ENCODE data around the gene GAREM1. TPM values are rescaled to one million over a fixed set of nuclear protein-coding genes. Genes with fewer than 3 reads are reported as not detected.
A peak's percentile ranks its signal among the peaks of the same experiment; 100 is the strongest.

Gene GAREM1
- total RNA-seq, 1 donor from 2014 or later = 9.0 TPM

DNA sequence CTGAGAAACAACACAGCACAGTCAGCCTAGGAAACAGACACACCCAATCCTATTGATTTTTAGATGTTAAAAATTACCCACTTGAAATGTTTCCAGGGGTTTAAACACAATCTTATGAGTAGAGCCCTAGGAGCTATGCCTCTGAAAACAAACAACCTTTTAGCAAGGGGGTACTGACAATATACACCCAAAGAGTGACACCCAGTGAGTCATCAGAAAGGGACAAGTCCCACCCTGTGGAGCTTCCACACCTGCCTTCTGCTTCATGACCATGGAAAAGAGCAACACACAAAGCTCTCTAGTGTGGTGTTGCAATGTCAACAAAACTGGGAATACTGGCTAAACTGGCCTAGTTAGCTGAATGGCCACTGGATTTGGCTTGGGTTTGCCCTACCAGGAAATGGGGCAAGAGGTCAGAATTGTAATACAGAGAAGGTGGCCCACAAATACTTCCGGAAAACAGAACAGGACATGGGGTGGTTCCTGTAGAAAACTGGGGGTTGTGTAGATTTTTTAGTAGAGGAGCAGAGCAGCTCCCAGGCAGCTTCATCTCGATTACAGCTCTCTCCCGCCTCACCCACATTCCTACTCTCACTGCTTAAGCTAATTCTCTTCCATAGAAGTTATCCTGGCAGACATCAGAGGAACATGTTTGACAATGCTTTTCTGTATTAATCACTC, 98.2 kb downstream of the GAREM1 start:
- FAIRE-seq = no peak
- no peak overlapping the region for H3K4me3 ChIP-seq (ENCODE audit: insufficient read depth, low read depth, low read length)
- no peak for TF ChIP-seq EZH2 (IDR thresholded peaks at IDR 0.05; ENCODE audit: insufficient read depth, low read length)
- TF ChIP-seq, protein P1, sequence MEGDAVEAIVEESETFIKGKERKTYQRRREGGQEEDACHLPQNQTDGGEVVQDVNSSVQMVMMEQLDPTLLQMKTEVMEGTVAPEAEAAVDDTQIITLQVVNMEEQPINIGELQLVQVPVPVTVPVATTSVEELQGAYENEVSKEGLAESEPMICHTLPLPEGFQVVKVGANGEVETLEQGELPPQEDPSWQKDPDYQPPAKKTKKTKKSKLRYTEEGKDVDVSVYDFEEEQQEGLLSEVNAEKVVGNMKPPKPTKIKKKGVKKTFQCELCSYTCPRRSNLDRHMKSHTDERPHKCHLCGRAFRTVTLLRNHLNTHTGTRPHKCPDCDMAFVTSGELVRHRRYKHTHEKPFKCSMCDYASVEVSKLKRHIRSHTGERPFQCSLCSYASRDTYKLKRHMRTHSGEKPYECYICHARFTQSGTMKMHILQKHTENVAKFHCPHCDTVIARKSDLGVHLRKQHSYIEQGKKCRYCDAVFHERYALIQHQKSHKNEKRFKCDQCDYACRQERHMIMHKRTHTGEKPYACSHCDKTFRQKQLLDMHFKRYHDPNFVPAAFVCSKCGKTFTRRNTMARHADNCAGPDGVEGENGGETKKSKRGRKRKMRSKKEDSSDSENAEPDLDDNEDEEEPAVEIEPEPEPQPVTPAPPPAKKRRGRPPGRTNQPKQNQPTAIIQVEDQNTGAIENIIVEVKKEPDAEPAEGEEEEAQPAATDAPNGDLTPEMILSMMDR (IDR thresholded peaks at IDR 0.05; ENCODE audit: insufficient read depth, low read depth, low read length) = no peak

GRCh38 chr18:32372047-32372380, 98.7 kb downstream of the GAREM1 start:
- H2AFZ ChIP-seq (ENCODE audit: low read depth, low read length) = no peak overlapping the region
- no peak for TF ChIP-seq EZH2 (IDR thresholded peaks at IDR 0.05; ENCODE audit: insufficient read depth, low read length)
- TF ChIP-seq, protein P1 (IDR thresholded peaks at IDR 0.05; ENCODE audit: insufficient read depth, low read depth, low read length) = no peak
- no peaks in the 10 kb centered on the region for H4K20me1 ChIP-seq (ENCODE audit: insufficient read depth, low read length)
- H3K27me3 ChIP-seq (ENCODE audit: insufficient read depth, low read length) = no peaks in the 10 kb centered on the region
- Mint-ChIP-seq H3K27ac (ENCODE audit: unreplicated experiment) (no peak overlapping the region), H3K4me1 (ENCODE audit: low read depth, unreplicated experiment) (peaks cover 20% of the 10 kb centered on the region), H3K9me3 (ENCODE audit: unreplicated experiment) (no peaks in the 10 kb centered on the region), H3K36me3 (ENCODE audit: low read depth, unreplicated experiment) (no peaks in the 10 kb centered on the region), H3K4me3 (ENCODE audit: unreplicated experiment) (no peak overlapping the region), H3K27me3 (ENCODE audit: low read depth, unreplicated experiment) (no peaks in the 10 kb centered on the region)
- H3K36me3 ChIP-seq (ENCODE audit: insufficient read depth, low read length) = no peaks in the 10 kb centered on the region
- H3K4me2 ChIP-seq (ENCODE audit: low read length) = no peak overlapping the region
- H3K4me3 ChIP-seq (ENCODE audit: insufficient read depth, low read depth, low read length) = no peak overlapping the region
- FAIRE-seq (no peak), DNase-seq (ENCODE audit: low read depth) (no peak)
- no peaks in the 10 kb centered on the region for H3K79me2 ChIP-seq (ENCODE audit: insufficient read depth, low read length)
- no peaks in the 10 kb centered on the region for H3K9me3 ChIP-seq (ENCODE audit: insufficient read depth, low read depth, low read length)
- H3K4me1 ChIP-seq (ENCODE audit: insufficient read depth, low read length) = no peaks in the 10 kb centered on the region
- H3K27ac ChIP-seq (ENCODE audit: low read depth, low read length) = no peak overlapping the region
- no peak overlapping the region for H3K9ac ChIP-seq (ENCODE audit: low read length)

More for the DNA sequence above, 98.2 kb downstream of the GAREM1 start:
- Histone ChIP-seq H4K20me1 (ENCODE audit: insufficient read depth, low read length) (no peaks in the 10 kb centered on the region), H3K9me3 (ENCODE audit: insufficient read depth, low read depth, low read length) (no peaks in the 10 kb centered on the region), H3K36me3 (ENCODE audit: insufficient read depth, low read length) (no peaks in the 10 kb centered on the region), H3K4me2 (ENCODE audit: low read length) (no peak overlapping the region), H3K27me3 (ENCODE audit: insufficient read depth, low read length) (no peaks in the 10 kb centered on the region), H3K4me1 (ENCODE audit: insufficient read depth, low read length) (no peaks in the 10 kb centered on the region), H2AFZ (ENCODE audit: low read depth, low read length) (no peak overlapping the region), H3K79me2 (ENCODE audit: insufficient read depth, low read length) (no peaks in the 10 kb centered on the region), H3K27ac (ENCODE audit: low read depth, low read length) (no peak overlapping the region), H3K9ac (ENCODE audit: low read length) (no peak overlapping the region)
- Mint-ChIP-seq H3K27ac (ENCODE audit: unreplicated experiment) (no peak overlapping the region), H3K4me3 (ENCODE audit: unreplicated experiment) (no peak overlapping the region), H3K27me3 (ENCODE audit: low read depth, unreplicated experiment) (no peaks in the 10 kb centered on the region), H3K9me3 (ENCODE audit: unreplicated experiment) (no peaks in the 10 kb centered on the region), H3K36me3 (ENCODE audit: low read depth, unreplicated experiment) (no peaks in the 10 kb centered on the region), H3K4me1 (ENCODE audit: low read depth, unreplicated experiment) (peaks cover 20% of the 10 kb centered on the region)
- DNase-seq (ENCODE audit: low read depth) = no peak

GRCh38 chr18:32371384-32371783, 99.3 kb downstream of the GAREM1 start:
- H3K4me3 Mint-ChIP-seq (ENCODE audit: unreplicated experiment) = no peak overlapping the region
- Histone ChIP-seq H3K79me2 (ENCODE audit: insufficient read depth, low read length) (no peaks in the 10 kb centered on the region), H3K27me3 (ENCODE audit: insufficient read depth, low read length) (no peaks in the 10 kb centered on the region), H3K9me3 (ENCODE audit: insufficient read depth, low read depth, low read length) (no peaks in the 10 kb centered on the region), H3K4me3 (ENCODE audit: insufficient read depth, low read depth, low read length) (no peak overlapping the region), H3K36me3 (ENCODE audit: insufficient read depth, low read length) (no peaks in the 10 kb centered on the region), H2AFZ (ENCODE audit: low read depth, low read length) (no peak overlapping the region), H3K4me1 (ENCODE audit: insufficient read depth, low read length) (no peaks in the 10 kb centered on the region), H3K9ac (ENCODE audit: low read length) (no peak overlapping the region), H3K4me2 (ENCODE audit: low read length) (no peak overlapping the region), H4K20me1 (ENCODE audit: insufficient read depth, low read length) (no peaks in the 10 kb centered on the region), H3K27ac (ENCODE audit: low read depth, low read length) (no peak overlapping the region)
- H3K27ac Mint-ChIP-seq (ENCODE audit: unreplicated experiment) = peak overlapping the region; percentile 23
- no peak for FAIRE-seq
- H3K36me3 Mint-ChIP-seq (ENCODE audit: low read depth, unreplicated experiment) = no peaks in the 10 kb centered on the region
- peaks cover 21% of the 10 kb centered on the region for H3K4me1 Mint-ChIP-seq (ENCODE audit: low read depth, unreplicated experiment)
- H3K9me3 Mint-ChIP-seq (ENCODE audit: unreplicated experiment) = no peaks in the 10 kb centered on the region
- DNase-seq (ENCODE audit: low read depth) = no peak
- H3K27me3 Mint-ChIP-seq (ENCODE audit: low read depth, unreplicated experiment) = no peaks in the 10 kb centered on the region
- TF ChIP-seq, protein P1 (IDR thresholded peaks at IDR 0.05; ENCODE audit: insufficient read depth, low read depth, low read length) = no peak
- TF ChIP-seq EZH2 (IDR thresholded peaks at IDR 0.05; ENCODE audit: insufficient read depth, low read length) = no peak

Data from astrocyte (in vitro differentiated cells and primary cell).